NOMO-1 treated with dmso at 0.1 percent for 144 hours (cell line): Measurements from ENCODE around the gene PARP1.

Experiments used
- DNase-seq: peaks from one replicate; lab custom pipeline; 2025; ENCODE audit not compliant: unreplicated experiment; lab: John Stamatoyannopoulos, UW

PARP1 gene

GRCh38 chr1:226381226-226381998, 26.5 kb downstream of the PARP1 start:
- no peak for DNase-seq

DNA sequence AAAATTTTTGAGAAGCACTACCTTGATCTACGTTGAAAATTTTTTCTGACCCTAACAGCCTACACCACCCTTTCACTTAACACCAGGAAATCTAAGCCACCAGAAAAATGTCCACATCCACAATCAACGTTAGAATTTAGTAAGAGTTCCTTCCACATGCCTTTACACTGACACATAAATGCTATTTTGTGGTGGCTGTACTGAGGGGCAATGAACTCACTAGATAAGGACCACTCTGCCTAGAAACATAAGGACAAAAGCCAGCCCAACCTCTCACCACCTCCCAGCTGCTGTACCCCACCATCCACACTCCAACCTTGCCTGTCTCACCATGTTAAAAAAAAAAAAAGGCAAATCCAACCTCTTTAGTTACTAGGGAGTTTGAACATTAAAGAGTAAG, 29.8 kb downstream of the PARP1 start:
- DNase-seq: no peak

- DNase-seq: no peak
Measured at GRCh38 chr1:226376300-226376699, 31.6 kb downstream of the PARP1 start.

DNA sequence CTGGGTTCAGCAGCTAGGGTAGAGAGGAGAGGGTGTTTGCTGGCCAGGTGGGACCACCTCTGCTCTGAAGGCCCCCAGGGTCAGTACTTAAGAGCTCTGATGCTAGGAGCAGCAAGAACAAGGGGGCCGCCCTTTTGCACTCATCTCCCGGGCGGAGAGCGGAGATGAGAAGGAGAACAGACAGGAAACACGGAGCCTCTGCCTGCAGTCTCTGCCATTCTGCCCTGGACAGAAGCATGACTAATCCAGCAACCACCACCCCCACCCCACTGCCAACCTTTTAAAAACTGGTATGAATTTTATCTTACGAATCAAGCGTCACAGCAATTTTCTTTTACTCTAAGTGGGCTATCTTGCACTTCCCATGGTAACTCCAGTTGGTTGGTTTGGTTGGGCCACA, 34.5 kb downstream of the PARP1 start:
- no peak for DNase-seq

GRCh38 chr1:226372885-226373284, 35.0 kb downstream of the PARP1 start:
- DNase-seq: no peak

DNA sequence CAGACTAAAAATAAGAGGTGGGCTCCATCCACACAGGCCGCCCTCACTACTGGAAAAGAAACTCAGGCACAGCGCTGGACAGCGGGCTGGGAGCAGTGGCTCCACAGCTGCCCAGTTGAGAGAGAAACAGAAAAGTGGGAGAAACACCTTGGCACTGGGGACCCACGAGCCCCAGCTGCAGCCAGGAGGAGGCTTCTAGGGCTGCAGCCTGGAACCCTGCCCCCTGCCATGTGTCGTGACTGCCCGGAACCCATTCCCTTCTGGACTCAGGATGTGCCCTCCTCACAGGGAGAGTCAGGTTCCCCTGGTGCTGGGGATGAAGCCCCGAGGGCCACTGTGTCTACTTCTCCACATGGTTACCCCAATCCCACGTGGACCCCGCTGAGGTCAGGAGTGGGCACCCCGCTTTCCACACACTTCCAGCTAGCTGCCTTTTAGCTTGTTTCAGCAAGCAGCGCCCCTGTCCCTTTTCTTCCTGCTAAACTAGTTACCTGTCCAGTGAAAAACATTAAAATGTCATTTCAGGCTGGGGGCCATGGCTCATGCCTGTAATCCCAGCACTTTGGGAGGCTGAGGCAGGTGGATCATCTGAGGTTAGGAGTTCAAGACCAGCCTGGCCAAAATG, 35.9 kb downstream of the PARP1 start:
- no peak for DNase-seq

GRCh38 chr1:226371027-226371694, 36.7 kb downstream of the PARP1 start:
- DNase-seq: no peak

GRCh38 chr1:226370144-226370923, 37.6 kb downstream of the PARP1 start:
- DNase-seq: no peak

GRCh38 chr1:226369110-226369509, 38.8 kb downstream of the PARP1 start:
- no peak for DNase-seq

DNA sequence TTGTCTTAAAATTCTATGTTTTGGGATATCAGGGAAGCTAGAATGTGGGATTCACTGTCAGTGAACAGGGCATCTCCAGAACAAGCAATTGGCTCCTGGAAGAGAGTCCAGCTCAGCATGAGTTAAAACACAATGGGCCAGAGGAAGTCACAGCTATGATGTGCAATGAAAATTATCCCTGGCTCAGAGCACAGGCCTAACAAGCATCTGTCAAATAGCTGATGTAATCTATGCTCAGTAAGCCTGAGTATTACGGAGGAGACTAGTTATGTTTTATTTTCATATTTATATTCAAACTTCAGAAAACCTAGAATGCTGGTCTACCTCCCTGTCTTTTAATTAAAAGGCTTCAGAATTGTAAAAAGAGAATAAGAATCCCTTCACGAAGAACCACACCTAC, 41.6 kb downstream of the PARP1 start:
- no peak for DNase-seq

- no peak for DNase-seq
Measured at GRCh38 chr1:226365831-226366231, 42.1 kb downstream of the PARP1 start.

DNA sequence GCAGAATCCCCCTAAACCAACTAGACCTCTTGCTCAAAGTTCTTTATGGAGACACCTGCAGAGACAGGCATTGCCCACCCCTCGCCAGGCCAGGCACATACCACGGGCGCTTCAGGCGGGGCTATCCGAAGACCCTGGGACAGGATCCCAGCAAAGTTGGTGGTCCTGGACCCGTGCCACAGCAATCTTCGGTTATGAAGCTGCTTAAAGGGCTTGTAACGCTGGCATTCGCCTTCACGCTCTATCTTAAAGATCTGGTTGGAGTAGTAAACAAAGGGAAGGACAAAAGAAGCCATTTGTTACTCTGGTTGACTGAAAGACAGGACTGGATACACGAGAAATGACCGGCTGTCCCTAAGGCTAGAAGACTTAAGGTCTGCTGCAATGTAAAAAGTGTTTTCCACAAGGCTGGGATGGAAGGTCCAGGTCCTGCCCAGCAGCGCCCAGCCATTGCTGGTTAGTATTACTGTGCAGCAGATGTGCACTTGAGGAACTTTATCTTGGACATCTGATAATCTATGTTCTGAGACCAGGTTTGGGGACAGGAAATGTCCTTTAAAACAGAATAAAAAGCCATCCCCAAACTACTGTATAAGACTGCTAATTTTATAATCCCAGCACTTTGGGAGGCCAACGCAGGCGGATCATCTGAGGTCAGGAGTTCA, 42.9 kb downstream of the PARP1 start:
- DNase-seq: no peak

DNA sequence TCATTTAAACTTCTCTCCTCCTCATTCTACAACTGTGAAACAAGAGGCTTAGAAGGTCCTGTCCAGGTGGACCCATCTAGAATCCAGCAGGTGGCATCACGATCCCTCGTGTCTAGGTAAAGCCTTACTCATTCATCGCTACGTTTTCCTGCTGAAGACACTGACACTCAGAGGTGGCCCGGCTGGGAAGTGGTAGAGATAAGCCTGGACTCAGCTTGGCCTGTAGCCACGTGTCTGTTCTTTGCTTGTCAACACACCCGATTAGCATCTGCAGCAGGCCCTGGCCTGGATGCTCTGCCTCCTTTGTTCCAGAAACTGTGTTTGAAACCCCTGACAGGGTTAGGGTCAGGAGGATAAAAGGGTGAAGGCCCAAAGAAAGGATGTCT, 43.4 kb downstream of the PARP1 start:
- DNase-seq: no peak

DNA sequence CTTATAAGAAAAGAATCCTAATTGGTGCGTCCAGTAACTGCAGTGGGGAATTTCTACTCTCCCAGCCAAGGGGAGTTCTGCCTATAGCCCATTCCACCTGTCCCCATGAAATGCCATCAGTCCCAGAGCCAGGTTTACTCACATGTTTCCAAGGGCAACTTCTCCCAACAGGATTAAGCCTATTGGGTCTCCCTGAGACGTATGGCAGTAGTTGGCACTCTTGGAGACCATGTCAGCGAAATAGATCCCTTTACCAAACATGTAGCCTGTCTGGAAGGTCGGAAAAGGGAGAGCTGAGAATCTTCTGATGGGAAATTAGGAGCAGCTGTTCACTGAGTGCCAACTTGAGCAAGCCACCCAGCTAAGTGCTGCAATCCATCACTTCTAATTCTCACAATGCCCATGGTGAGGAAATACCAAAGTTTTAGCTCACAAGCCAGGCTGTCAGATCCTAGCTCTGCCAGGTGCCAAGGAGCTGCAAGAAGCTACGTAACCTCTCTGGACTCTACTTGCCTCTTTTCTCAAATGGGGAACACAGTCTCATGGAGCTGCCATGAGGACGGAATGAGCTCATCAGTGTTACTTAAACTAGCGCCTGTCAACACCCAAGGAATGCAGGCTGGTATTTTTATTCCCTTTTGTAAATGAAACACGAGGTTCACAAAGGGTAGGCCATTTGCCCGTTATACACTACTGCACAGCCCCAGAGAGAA, 43.9 kb downstream of the PARP1 start:
- no peak for DNase-seq

GRCh38 chr1:226362891-226363447, 44.9 kb downstream of the PARP1 start:
- no peak for DNase-seq

GRCh38 chr1:226362361-226362760, 45.5 kb downstream of the PARP1 start:
- no peak for DNase-seq

GRCh38 chr1:226360106-226360746, 47.7 kb downstream of the PARP1 start:
- DNase-seq: no peak

- no peak for DNase-seq
Measured at GRCh38 chr1:226357416-226357815, 50.5 kb downstream of the PARP1 start.
